ENCODE results near the gene ATXN10.

ATXN10 gene

DNA sequence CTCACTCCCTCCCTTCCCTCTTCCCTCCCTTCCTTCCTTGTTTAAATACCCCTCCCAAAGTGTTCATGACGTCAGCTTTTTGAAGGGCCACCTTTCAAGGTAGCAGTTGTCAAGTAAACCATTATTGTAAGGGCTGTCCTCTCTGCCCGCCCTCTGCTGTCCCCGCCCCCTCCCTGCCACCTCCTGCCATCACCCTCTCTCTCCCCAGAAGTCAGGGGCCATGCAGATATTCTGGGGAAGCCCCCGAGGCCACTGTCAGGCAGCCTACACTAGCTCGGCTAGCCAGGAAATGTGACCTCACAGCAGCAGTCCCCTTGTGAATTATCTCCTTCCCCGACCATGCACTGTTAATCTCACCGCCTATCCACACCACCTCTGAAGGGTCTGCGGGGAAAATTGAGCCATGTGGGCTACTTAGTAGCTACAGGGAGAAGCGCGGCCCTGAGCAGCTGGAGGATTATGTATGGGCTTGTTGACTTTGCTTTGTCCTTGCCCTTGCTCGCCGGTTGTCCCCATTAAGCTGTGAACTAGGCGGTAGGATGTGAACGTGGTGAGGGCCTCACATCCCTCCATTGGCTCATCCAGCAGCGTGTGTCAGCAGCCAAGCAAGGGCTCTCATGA, 42.1 kb upstream of the ATXN10 start:
- no peak overlapping the region for H3K4me3 ChIP-seq (ENCODE audit: control insufficient read depth, low read depth, low read length)
- no peak for DNase-seq (ENCODE audit: low read depth)
- TF ChIP-seq, protein P1, sequence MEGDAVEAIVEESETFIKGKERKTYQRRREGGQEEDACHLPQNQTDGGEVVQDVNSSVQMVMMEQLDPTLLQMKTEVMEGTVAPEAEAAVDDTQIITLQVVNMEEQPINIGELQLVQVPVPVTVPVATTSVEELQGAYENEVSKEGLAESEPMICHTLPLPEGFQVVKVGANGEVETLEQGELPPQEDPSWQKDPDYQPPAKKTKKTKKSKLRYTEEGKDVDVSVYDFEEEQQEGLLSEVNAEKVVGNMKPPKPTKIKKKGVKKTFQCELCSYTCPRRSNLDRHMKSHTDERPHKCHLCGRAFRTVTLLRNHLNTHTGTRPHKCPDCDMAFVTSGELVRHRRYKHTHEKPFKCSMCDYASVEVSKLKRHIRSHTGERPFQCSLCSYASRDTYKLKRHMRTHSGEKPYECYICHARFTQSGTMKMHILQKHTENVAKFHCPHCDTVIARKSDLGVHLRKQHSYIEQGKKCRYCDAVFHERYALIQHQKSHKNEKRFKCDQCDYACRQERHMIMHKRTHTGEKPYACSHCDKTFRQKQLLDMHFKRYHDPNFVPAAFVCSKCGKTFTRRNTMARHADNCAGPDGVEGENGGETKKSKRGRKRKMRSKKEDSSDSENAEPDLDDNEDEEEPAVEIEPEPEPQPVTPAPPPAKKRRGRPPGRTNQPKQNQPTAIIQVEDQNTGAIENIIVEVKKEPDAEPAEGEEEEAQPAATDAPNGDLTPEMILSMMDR (conservative IDR thresholded peaks at IDR 0.05; ENCODE audit: control insufficient read depth, insufficient read depth, low read depth, low read length): no peak

DNA sequence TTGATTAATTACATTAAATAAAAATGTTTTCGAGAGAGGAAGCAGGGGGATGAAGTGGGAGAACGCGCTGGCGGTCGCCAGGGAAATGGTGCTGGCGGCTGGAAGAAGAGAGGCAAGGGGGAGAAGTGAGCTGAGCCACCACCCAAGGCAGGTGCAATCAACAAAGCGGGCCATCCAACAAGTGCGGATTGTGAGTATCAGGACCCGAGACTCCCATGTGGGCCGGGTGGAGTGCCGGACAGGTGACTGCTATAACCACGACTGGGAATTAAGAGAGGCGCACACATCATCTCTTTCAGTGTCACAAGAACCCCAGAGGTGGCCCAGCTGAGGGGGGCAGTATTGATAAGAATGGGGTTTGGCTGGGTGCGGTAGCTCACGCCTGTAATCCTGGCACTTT, 41.2 kb upstream of the ATXN10 start:
- H3K4me3 ChIP-seq (ENCODE audit: control insufficient read depth, low read depth, low read length): no peak overlapping the region
- DNase-seq (ENCODE audit: low read depth): no peak
- TF ChIP-seq, protein P1 (conservative IDR thresholded peaks at IDR 0.05; ENCODE audit: control insufficient read depth, insufficient read depth, low read depth, low read length): no peak

DNA sequence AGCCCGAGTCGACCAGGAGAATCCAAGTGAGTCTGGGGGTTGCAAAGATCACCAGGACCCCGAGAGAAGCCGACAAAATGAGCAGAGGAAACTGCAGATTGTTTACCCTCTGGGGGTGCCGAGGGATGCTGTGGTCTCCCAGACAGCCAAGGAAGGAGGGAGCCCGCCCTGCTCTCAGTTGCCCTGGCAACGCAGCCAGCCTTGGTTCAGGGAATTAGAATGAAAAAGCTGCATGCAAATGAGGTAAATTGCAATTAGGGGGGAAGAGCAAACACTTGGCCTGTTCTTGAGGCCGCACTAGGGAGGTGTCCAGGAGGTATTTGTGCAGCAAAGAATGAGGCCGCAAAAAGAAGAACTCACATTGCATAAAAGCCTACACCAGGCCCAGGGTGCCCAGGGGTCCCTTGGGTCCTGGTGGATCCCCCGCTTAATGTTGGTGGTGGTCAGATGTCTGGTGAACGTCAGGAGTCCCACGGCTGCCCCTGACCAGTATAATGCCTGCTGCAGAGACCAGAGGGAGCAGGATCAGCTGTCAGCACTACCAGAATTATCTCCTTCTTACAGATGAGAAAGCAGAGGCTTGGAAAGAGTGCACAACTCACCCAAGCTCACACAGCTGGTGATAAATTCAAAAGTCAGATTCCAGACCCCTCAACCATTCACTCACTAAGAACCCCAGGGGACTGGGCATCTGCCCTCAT, 40.3 kb upstream of the ATXN10 start:
- TF ChIP-seq, protein P1 (conservative IDR thresholded peaks at IDR 0.05; ENCODE audit: control insufficient read depth, insufficient read depth, low read depth, low read length): no peak

DNA sequence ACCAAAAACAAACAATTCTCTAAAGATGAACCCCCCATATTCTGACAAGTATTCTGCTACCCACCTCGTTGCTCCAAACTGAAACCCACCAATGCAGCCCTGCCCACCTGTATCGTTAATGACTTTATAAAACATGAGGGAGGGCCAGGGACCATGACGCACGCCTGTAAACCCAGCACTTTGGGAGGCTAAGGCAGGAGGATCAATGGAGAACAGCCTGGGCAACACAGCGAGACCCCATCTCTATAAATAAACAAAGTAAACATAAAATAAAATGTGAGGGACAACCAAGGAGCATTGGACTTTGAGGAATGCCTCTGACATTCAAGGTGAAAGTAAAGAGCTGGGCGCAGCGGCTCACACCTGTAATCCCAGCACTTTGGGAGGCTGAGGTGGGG, 39.8 kb upstream of the ATXN10 start:
- no peak overlapping the region for H3K4me3 ChIP-seq (ENCODE audit: control insufficient read depth, low read depth, low read length)
- TF ChIP-seq, protein P1 (conservative IDR thresholded peaks at IDR 0.05; ENCODE audit: control insufficient read depth, insufficient read depth, low read depth, low read length): no peak
- DNase-seq (ENCODE audit: low read depth): no peak

More for the DNA sequence above, 40.3 kb upstream of the ATXN10 start:
- no peak for DNase-seq (ENCODE audit: low read depth)
- H3K4me3 ChIP-seq (ENCODE audit: control insufficient read depth, low read depth, low read length): no peak overlapping the region

DNA sequence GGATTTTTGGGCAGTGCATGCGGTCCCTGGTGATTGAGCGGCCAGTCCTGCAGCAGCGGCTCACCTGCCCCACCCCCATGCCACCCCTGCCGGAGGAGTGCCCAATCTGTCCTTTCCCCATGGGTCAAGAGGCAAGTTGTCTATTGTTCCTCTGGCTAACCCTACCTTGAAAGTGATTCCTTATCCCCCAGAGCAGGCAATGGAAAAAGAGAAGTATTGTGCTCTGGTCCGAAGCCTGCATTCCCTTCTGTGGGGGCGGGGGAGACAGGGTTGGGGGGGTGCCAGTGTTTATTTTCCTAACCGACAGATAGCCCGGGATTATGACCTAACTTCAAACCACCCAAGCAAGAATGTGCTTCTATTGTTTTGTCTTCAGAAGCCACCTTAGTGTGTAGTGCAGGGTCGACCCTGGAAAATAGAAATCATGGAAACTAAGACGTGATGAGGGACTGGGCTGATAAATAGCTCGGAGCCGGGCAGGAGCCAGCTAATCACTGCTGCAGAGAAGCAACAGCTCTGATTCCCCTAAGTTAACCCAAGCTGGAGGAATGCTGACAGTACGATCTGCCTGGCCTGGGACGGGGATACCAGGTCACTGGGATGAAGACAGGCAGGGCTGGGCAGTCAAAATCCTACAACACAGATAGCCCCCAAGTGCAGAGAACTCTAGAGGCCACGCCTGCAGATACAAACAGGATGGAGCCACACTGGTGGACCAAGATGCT, 38.7 kb upstream of the ATXN10 start:
- TF ChIP-seq, protein P1 (conservative IDR thresholded peaks at IDR 0.05; ENCODE audit: control insufficient read depth, insufficient read depth, low read depth, low read length): no peak
- H3K4me3 ChIP-seq (ENCODE audit: control insufficient read depth, low read depth, low read length): no peak overlapping the region
- no peak for DNase-seq (ENCODE audit: low read depth)

DNA sequence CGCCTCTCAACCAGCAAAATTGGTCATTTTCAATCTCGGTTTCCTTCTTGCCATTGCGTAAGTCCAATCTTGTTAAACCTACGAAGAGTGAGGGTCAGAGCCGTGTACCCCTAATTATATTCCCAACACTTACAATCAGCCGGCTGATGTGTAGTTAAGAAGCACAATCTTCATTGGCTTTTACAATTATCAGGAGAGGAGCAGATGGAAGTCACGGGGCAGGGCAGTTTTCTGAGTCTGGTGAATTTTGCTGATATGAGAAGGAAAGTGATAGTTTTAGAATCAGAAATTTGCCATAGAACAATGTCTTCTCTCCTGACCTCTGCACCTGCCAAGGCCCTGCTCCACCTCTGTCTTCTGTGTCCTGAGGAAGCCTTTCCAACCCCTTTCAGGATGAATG, 35.0 kb upstream of the ATXN10 start:
- no peak for DNase-seq (ENCODE audit: low read depth)
- TF ChIP-seq, protein P1 (conservative IDR thresholded peaks at IDR 0.05; ENCODE audit: control insufficient read depth, insufficient read depth, low read depth, low read length): no peak
- H3K4me3 ChIP-seq (ENCODE audit: control insufficient read depth, low read depth, low read length): no peak overlapping the region

All from fibroblast of mammary gland (primary cell).